ENCODE data around the gene CHCHD10.

Gene CHCHD10

DNA sequence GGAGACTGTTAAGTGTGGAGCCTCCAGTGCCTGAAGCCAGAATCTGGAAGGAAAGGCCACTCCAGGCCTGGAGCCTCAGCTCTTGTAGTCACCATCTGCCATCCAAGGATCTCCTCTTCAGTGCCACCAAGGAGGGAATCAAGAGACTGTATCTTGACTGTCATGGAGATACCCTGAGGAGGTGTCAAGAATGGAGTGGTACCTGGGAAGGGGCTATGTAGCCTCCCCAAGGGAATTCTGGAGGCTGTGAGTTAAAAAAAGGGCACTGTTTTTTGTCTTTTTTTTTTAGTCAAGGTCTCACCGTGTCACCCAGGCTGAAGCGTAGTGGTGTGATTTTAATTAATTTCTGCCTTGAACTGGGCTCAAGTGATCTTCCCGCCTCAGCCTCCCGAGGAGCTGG, 8.2 kb downstream of the CHCHD10 start:
- no peak overlapping the region for H3K27ac ChIP-seq (ENCODE audit: low read depth, low read length)
- H3K27me3 ChIP-seq (ENCODE audit: control insufficient read depth, low read length) = no peaks in the 10 kb centered on the region
- H3K4me3 ChIP-seq (ENCODE audit: low read length) = no peak overlapping the region
- peaks cover 9% of the 10 kb centered on the region; the same call in 1 of the 2 replicates for H3K79me2 ChIP-seq (ENCODE audit: control insufficient read depth, low read length)
- H3K9me2 ChIP-seq (replicated peaks; ENCODE audit: control insufficient read depth, low read length) = no peaks in the 10 kb centered on the region
- peaks cover 6% of the 10 kb centered on the region; the same call in 1 of the 2 replicates for H4K20me1 ChIP-seq (ENCODE audit: control insufficient read depth, insufficient read depth, low read depth, low read length)
- peaks cover 49% of the 10 kb centered on the region for H3K4me1 ChIP-seq (ENCODE audit: control insufficient read depth, low read length)
- H3K4me2 ChIP-seq (ENCODE audit: low read length) = no peak overlapping the region
- TF ChIP-seq, protein P1, sequence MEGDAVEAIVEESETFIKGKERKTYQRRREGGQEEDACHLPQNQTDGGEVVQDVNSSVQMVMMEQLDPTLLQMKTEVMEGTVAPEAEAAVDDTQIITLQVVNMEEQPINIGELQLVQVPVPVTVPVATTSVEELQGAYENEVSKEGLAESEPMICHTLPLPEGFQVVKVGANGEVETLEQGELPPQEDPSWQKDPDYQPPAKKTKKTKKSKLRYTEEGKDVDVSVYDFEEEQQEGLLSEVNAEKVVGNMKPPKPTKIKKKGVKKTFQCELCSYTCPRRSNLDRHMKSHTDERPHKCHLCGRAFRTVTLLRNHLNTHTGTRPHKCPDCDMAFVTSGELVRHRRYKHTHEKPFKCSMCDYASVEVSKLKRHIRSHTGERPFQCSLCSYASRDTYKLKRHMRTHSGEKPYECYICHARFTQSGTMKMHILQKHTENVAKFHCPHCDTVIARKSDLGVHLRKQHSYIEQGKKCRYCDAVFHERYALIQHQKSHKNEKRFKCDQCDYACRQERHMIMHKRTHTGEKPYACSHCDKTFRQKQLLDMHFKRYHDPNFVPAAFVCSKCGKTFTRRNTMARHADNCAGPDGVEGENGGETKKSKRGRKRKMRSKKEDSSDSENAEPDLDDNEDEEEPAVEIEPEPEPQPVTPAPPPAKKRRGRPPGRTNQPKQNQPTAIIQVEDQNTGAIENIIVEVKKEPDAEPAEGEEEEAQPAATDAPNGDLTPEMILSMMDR (IDR thresholded peaks at IDR 0.05; ENCODE audit: low read depth, low read length, poor library complexity, severe bottlenecking) = no peak
- TF ChIP-seq EZH2phosphoT487 (IDR thresholded peaks at IDR 0.05; ENCODE audit: borderline replicate concordance, low read length) = no peak
- peaks cover 18% of the 10 kb centered on the region for H3F3A ChIP-seq (ENCODE audit: control insufficient read depth, insufficient read depth)
- peaks cover 18% of the 10 kb centered on the region for H3K36me3 ChIP-seq (ENCODE audit: control insufficient read depth, low read length)
- H3K9me3 ChIP-seq (ENCODE audit: control insufficient read depth, insufficient read depth, low read length) = no peaks in the 10 kb centered on the region

DNA sequence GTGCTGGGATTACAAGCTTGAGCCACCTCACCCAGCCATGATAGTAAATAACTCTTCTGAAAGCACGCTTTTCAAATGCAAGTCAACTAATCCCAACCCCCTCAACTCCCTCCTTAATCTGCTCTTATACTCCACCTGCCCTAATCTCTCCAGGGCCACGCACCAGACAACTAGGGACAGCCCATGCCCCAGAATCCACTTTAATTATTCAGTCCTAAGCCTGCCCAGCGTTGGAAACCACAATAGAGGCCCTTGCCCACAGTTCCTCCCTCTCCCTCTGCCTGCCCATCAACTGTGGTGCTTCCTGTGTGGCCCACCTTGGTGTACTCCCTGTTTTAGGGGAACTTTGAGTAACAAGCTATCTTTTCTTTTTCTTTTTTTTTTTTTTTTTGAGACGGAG, 10.9 kb downstream of the CHCHD10 start:
- H3K4me1 ChIP-seq (ENCODE audit: control insufficient read depth, low read length) = peaks cover 51% of the 10 kb centered on the region
- peaks cover 12% of the 10 kb centered on the region for H3K79me2 ChIP-seq (ENCODE audit: control insufficient read depth, low read length)
- H3K9me2 ChIP-seq (replicated peaks; ENCODE audit: control insufficient read depth, low read length) = no peaks in the 10 kb centered on the region
- TF ChIP-seq EZH2phosphoT487 (IDR thresholded peaks at IDR 0.05; ENCODE audit: borderline replicate concordance, low read length) = no peak
- TF ChIP-seq, protein P1 (IDR thresholded peaks at IDR 0.05; ENCODE audit: low read depth, low read length, poor library complexity, severe bottlenecking) = no peak
- no peak overlapping the region for H3K4me3 ChIP-seq (ENCODE audit: low read length)
- peaks cover 17% of the 10 kb centered on the region for H3K36me3 ChIP-seq (ENCODE audit: control insufficient read depth, low read length)
- no peaks in the 10 kb centered on the region for H3K9me3 ChIP-seq (ENCODE audit: control insufficient read depth, insufficient read depth, low read length)
- H3K27ac ChIP-seq (ENCODE audit: low read depth, low read length) = peak overlapping the region; percentile 16; the same call in 1 of the 2 replicates
- H3K27me3 ChIP-seq (ENCODE audit: control insufficient read depth, low read length) = no peaks in the 10 kb centered on the region
- 0 out of 2 replicates have a peak overlapping the region, but pooled peaks have one; percentile 2 for H3K4me2 ChIP-seq (ENCODE audit: low read length)
- no peaks in the 10 kb centered on the region for H4K20me1 ChIP-seq (ENCODE audit: control insufficient read depth, insufficient read depth, low read depth, low read length)
- H3F3A ChIP-seq (ENCODE audit: control insufficient read depth, insufficient read depth) = peaks cover 35% of the 10 kb centered on the region

DNA sequence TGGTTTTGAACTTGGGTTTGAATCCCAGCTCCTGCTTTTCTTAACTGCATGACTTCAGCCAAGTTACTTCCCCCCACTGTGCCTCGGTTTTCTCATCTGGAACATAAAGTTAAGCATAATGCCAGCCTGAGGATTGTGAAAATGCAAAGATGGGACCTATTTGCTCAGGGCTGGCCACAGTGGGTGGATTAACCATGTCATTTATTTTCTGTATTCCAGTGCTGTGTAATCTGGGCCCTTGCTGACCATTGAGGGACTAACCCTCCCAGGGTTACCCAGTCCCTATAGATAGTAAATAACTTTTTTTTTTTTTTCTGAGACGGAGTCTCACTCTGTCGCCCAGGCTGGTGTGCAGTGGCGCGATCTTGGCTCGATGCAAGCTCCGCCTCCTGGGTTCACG, 12.1 kb downstream of the CHCHD10 start:
- H3K4me1 ChIP-seq (ENCODE audit: control insufficient read depth, low read length) = peaks cover 56% of the 10 kb centered on the region
- H3K27me3 ChIP-seq (ENCODE audit: control insufficient read depth, low read length) = no peaks in the 10 kb centered on the region
- H3K9me3 ChIP-seq (ENCODE audit: control insufficient read depth, insufficient read depth, low read length) = no peaks in the 10 kb centered on the region
- TF ChIP-seq, protein P1 (IDR thresholded peaks at IDR 0.05; ENCODE audit: low read depth, low read length, poor library complexity, severe bottlenecking) = no peak
- no peak for TF ChIP-seq EZH2phosphoT487 (IDR thresholded peaks at IDR 0.05; ENCODE audit: borderline replicate concordance, low read length)
- no peaks in the 10 kb centered on the region for H3K9me2 ChIP-seq (replicated peaks; ENCODE audit: control insufficient read depth, low read length)
- peak overlapping the region; percentile 92 for H3K27ac ChIP-seq (ENCODE audit: low read depth, low read length)
- peaks cover 12% of the 10 kb centered on the region for H3K79me2 ChIP-seq (ENCODE audit: control insufficient read depth, low read length)
- H4K20me1 ChIP-seq (ENCODE audit: control insufficient read depth, insufficient read depth, low read depth, low read length) = no peaks in the 10 kb centered on the region
- H3K4me3 ChIP-seq (ENCODE audit: low read length) = peak overlapping the region; percentile 97
- H3K36me3 ChIP-seq (ENCODE audit: control insufficient read depth, low read length) = peaks cover 21% of the 10 kb centered on the region
- peak overlapping the region; percentile 88 for H3K4me2 ChIP-seq (ENCODE audit: low read length)
- peaks cover 39% of the 10 kb centered on the region for H3F3A ChIP-seq (ENCODE audit: control insufficient read depth, insufficient read depth)

Data from DOHH2 (cell line).